HEK293T (cell line): ENCODE measurements around the gene ATXN7.

Source experiments
- CTCF ChIA-PET: fragments of 350-600 bp; formaldehyde crosslinking; extraction: SDS; loops from one replicate; lab custom pipeline; 2021; ENCODE audit warnings: antibody characterized with exemption, inconsistent platforms; lab: Yijun Ruan, JAX
- POLR2A ChIA-PET: fragments of 350-600 bp; formaldehyde crosslinking; extraction: SDS; loops from one replicate; lab custom pipeline; 2020; ENCODE audit warnings: antibody characterized with exemption, inconsistent platforms; lab: Yijun Ruan, JAX
- DNase-seq: peaks from one replicate; pipeline ENCODE4 v3.0.0; 2012; ENCODE audit warnings: mixed read lengths; ENCODE audit errors: extremely low spot score
- ARNT ChIP-seq: fragments of 450-650 bp; IDR thresholded peaks from 2 replicates; pipeline ENCODE4 v1.6.1; 2017; ENCODE audit warnings: mild to moderate bottlenecking
- BHLHE40 ChIP-seq: fragments of 450-650 bp; IDR thresholded peaks from 2 replicates; pipeline ENCODE4 v1.6.1; 2016; ENCODE audit warnings: mild to moderate bottlenecking, moderate library complexity, borderline replicate concordance
- CTBP1 ChIP-seq: fragments of 450-650 bp; IDR thresholded peaks from 2 replicates; pipeline ENCODE4 v1.6.1; 2016; ENCODE audit warnings: borderline replicate concordance
- ELF4 ChIP-seq: fragments of 450-650 bp; IDR thresholded peaks from 2 replicates; pipeline ENCODE4 v1.6.1; 2017; ENCODE audit warnings: antibody characterized with exemption
- FOXA1 ChIP-seq: fragments of 450-650 bp; IDR thresholded peaks from 2 replicates; pipeline ENCODE4 v1.6.1; 2016; ENCODE audit warnings: mild to moderate bottlenecking
- FOXK2 ChIP-seq: fragments of 450-650 bp; IDR thresholded peaks from 2 replicates; pipeline ENCODE4 v1.6.1; 2016; ENCODE audit warnings: mild to moderate bottlenecking
- FOXM1 ChIP-seq: fragments of 450-650 bp; IDR thresholded peaks from 2 replicates; pipeline ENCODE4 v1.6.1; 2017; ENCODE audit warnings: mild to moderate bottlenecking, borderline replicate concordance
- HDGF ChIP-seq: fragments of 450-650 bp; IDR thresholded peaks from 2 replicates; pipeline ENCODE4 v1.6.1; 2017; ENCODE audit warnings: antibody characterized with exemption, borderline replicate concordance
- L3MBTL2 ChIP-seq: fragments of 450-650 bp; conservative IDR thresholded peaks from 2 replicates; pipeline ENCODE4 v1.6.1; 2016; ENCODE audit warnings: mild to moderate bottlenecking
- LEF1 ChIP-seq: fragments of 450-650 bp; IDR thresholded peaks from 2 replicates; pipeline ENCODE4 v1.6.1; 2017; ENCODE audit warnings: mild to moderate bottlenecking, borderline replicate concordance
- NFRKB ChIP-seq: fragments of 450-650 bp; IDR thresholded peaks from 2 replicates; pipeline ENCODE4 v1.6.1; 2016; ENCODE audit warnings: mild to moderate bottlenecking, moderate library complexity
- SP1 ChIP-seq: fragments of 450-650 bp; IDR thresholded peaks from 2 replicates; pipeline ENCODE4 v1.6.1; 2017
- SUZ12 ChIP-seq: fragments of 450-650 bp; IDR thresholded peaks from 2 replicates; pipeline ENCODE4 v1.6.1; 2016; ENCODE audit warnings: mild to moderate bottlenecking
- TARDBP ChIP-seq: fragments of 450-650 bp; IDR thresholded peaks from 2 replicates; pipeline ENCODE4 v1.6.1; 2016
- ZNF384 ChIP-seq: fragments of 450-650 bp; IDR thresholded peaks from 2 replicates; pipeline ENCODE4 v1.6.1; 2016
- TF ChIP-seq, protein P1 (sequence below): fragments of 450-650 bp; IDR thresholded peaks from 2 replicates; pipeline ENCODE4 v1.6.1; 2016

ATXN7 gene

DNA sequence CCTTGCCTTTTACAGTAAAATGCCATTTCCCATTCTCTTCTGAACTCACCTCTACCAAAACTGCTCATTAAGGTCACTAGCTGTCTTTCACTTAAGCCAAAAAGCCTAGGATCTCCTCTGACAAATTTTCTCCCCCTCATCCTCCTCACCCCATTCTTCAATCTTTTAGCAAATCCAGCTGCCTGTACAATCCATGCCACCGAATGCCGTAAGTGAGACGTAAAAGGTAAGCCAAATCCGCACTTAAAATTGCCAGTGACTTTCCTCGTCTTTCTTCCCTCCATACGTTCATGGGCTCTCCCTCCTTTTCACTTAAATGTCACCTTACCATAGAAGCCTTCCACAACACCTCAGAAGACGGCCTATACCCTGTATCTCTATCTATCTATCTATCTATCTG lies 145.9 kb downstream of the ATXN7 start:
- TF ChIP-seq HDGF (no peak), LEF1 (no peak), FOXA1 (no peak), BHLHE40 (no peak), SUZ12 (no peak), NFRKB (no peak), FOXK2 (no peak), ARNT (no peak), TARDBP (no peak), CTBP1 (no peak)
- TF ChIP-seq, protein P1, sequence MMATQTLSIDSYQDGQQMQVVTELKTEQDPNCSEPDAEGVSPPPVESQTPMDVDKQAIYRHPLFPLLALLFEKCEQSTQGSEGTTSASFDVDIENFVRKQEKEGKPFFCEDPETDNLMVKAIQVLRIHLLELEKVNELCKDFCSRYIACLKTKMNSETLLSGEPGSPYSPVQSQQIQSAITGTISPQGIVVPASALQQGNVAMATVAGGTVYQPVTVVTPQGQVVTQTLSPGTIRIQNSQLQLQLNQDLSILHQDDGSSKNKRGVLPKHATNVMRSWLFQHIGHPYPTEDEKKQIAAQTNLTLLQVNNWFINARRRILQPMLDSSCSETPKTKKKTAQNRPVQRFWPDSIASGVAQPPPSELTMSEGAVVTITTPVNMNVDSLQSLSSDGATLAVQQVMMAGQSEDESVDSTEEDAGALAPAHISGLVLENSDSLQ, result no peak
- CTCF ChIA-PET, result no interaction called here
- no peak for DNase-seq
- POLR2A ChIA-PET, result no interaction called here

DNA sequence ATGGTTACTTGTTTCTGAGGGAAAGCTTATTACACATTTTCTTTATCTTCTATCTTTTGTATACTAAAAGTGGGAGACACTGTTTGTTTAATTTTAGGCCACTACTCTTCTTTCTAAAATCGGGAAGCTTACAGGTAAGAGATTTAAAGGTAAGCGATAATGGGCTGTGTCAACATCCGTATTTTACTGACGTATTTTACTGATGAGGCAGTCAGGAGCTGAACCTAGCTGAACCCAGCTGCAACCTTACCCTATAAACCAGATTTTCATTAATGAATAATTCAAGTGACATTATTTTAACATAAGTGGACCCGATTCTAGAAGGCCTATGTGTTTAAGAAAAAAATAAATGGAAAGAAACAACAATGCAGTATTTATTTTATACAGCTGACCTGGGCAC lies 146.5 kb downstream of the ATXN7 start:
- ChIA-PET POLR2A (no interaction called here), CTCF (no interaction called here)
- TF ChIP-seq L3MBTL2, result no peak
- no peak for TF ChIP-seq ZNF384
- TF ChIP-seq, protein P1, result no peak
- no peak for TF ChIP-seq FOXM1
- no peak for TF ChIP-seq ARNT
- no peak for TF ChIP-seq LEF1
- no peak for TF ChIP-seq FOXA1
- TF ChIP-seq SUZ12, result no peak
- TF ChIP-seq NFRKB, result no peak
- no peak for TF ChIP-seq TARDBP
- TF ChIP-seq ELF4, result no peak
- no peak for DNase-seq

DNA sequence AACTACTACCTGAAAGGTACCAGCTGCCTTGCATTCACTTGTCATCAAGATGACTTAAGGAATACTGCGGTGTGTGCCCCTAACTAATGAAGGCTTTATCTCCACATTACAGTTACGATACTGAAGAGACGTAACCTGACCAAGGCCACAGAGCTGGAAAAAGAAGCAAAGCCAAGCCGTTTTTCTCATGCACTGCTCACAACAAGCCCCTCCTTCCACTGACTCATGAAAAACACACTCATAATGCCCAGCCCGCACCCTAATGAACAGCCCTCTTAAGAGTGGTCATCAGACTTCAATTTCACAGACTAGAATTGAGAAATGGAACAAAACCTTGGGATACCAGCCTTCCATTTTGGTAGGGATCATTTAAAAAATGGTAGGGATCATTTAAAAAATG lies 148.0 kb downstream of the ATXN7 start:
- ChIA-PET POLR2A (interaction anchor here (0.6 kb wide), 1 partner anchor 9 kb away, joined by 3 read pairs; no protein-coding TSS in a partner anchor), CTCF (no interaction called here)
- DNase-seq, result no peak
- TF ChIP-seq FOXA1 (no peak), ZNF384 (no peak), NFRKB (no peak), ELF4 (no peak), CTBP1 (no peak), HDGF (no peak), FOXK2 (no peak), LEF1 (no peak), FOXM1 (no peak), ARNT (no peak), L3MBTL2 (no peak), BHLHE40 (no peak), TARDBP (no peak), SUZ12 (no peak), SP1 (no peak)
- TF ChIP-seq, protein P1, result no peak

DNA sequence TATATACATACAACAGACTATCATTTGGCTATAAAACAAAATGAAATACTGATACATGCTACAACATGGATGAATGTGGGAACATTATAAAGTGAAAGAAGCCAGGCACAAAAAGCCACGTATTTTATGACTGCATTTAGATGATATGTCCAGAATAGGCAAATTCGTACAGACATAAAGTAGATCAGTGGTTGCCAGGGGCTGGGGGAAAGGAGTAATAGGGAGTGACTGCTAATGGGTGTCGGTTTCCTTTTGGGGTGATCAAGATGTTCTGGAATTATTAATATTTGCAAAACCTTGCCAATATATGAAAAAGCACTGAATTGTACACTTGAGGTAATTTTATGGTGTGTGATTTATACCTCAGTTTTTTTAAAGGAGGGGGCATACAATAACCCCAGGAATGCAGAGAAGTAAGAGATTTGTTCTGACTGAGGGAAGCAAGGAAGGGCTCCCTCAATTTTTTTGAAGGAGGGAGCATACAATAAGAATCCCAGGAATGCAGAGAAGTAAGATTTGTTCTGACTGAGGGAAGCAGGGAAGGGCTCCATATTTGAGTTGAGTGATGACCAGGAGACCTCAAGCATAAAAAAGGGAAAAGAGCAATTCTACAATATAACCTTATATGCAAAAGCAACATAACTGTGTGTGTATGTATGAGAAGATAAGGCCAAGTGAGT lies 153.4 kb downstream of the ATXN7 start:
- POLR2A ChIA-PET, result no interaction called here
- TF ChIP-seq CTBP1 (no peak), HDGF (no peak), L3MBTL2 (no peak), FOXA1 (no peak), LEF1 (no peak), ARNT (no peak)
- TF ChIP-seq, protein P1, result no peak
- no peak for DNase-seq
- CTCF ChIA-PET, result interaction anchor here (0.8 to 1.2 kb wide), 2 partner anchors 9 to 105 kb away, joined by 3 to 4 read pairs; partner anchors contain the start of gene SCAANT1

DNA sequence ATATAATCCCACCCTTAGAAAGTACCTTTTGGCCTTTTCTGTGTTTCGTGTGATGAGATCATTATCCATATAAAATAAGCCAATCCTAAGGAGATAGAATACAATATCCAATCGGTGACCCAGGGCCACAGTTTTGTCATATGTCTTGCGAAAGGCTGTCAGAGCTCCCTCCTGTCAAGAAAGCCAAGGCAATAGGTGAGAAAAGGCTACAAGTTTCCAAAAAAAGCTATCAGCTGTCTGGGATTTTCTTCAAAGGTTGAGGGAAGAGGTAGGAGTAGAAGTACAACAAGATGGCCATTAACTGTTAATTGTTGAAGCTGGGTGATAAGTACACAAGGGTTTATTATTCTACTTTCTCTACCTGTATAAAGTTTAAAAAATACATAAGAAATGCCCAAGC lies 155.6 kb downstream of the ATXN7 start:
- POLR2A ChIA-PET, result interaction anchor here (0.6 kb wide), 1 partner anchor 413 kb away, joined by 3 read pairs; no protein-coding TSS in a partner anchor
- CTCF ChIA-PET, result no interaction called here
- no peak for DNase-seq
- TF ChIP-seq ZNF384, result no peak
- TF ChIP-seq LEF1, result no peak
- no peak for TF ChIP-seq FOXA1
- no peak for TF ChIP-seq ARNT
- no peak for TF ChIP-seq SUZ12
- TF ChIP-seq L3MBTL2, result no peak
- TF ChIP-seq TARDBP, result no peak
- no peak for TF ChIP-seq BHLHE40
- no peak for TF ChIP-seq HDGF

DNA sequence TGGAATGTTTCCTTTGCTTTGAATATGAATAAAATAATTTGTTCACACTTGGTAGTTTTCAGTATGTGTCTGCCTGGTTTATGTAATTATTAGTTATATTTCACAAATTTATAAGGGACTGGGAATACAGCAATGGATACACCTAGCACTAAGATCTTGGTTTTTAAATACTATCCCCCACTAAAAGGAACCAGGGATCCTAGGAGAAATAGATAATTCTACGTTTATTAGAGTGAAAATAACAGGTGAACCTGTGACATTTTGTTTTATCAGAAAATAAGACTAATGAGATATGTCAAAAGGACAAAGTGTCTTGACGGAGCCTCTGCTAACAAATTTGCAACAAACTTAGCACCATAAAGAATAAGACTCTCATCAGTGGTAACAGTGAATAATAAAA lies 156.2 kb downstream of the ATXN7 start:
- TF ChIP-seq ARNT (no peak), CTBP1 (no peak), ZNF384 (no peak), FOXK2 (no peak), BHLHE40 (no peak), SUZ12 (no peak), NFRKB (no peak), SP1 (no peak), TARDBP (no peak), L3MBTL2 (no peak), FOXM1 (no peak), LEF1 (no peak), ELF4 (no peak), HDGF (no peak), FOXA1 (no peak)
- TF ChIP-seq, protein P1, result no peak
- DNase-seq, result no peak
- CTCF ChIA-PET, result no interaction called here
- POLR2A ChIA-PET, result no interaction called here
